ENCODE data around the gene CUL5.
"Not testable (repeated sequence)": the region's sequence is repeated elsewhere in the genome, so short reads cannot be mapped to it uniquely, and the experiment has no call there.

Gene CUL5

DNA sequence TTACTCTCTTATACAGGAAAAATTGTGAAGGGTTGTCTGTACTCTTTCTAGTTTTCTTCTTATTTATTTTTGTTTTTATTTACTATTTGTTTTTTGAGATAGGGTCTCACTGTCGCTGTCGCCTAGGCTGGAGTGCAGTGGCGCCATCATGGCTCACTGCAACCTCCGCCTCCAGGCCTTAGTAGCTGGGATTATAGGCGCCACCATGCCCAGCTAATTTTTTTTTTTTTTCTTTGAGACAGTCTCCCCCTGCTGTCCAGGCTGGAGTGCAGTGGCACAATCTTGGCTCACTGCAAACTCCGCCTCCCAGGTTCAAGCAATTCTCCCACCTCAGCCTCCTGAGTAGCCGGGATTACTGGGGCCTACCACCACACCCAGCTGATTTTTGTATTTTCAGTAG is 18.4 kb downstream of the CUL5 start:
- 0 out of 2 replicates have a peak, but pooled peaks have one; percentile 6 for TF ChIP-seq ZNF654 (tag by site-specific recombination; IDR thresholded peaks at IDR 0.05; ENCODE audit: low read depth)
- no peak for TF ChIP-seq ZNF701 (tag by site-specific recombination; IDR thresholded peaks at IDR 0.05)
- TF ChIP-seq, protein P1, sequence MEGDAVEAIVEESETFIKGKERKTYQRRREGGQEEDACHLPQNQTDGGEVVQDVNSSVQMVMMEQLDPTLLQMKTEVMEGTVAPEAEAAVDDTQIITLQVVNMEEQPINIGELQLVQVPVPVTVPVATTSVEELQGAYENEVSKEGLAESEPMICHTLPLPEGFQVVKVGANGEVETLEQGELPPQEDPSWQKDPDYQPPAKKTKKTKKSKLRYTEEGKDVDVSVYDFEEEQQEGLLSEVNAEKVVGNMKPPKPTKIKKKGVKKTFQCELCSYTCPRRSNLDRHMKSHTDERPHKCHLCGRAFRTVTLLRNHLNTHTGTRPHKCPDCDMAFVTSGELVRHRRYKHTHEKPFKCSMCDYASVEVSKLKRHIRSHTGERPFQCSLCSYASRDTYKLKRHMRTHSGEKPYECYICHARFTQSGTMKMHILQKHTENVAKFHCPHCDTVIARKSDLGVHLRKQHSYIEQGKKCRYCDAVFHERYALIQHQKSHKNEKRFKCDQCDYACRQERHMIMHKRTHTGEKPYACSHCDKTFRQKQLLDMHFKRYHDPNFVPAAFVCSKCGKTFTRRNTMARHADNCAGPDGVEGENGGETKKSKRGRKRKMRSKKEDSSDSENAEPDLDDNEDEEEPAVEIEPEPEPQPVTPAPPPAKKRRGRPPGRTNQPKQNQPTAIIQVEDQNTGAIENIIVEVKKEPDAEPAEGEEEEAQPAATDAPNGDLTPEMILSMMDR (tag by site-specific recombination; IDR thresholded peaks at IDR 0.05) = 0 out of 2 replicates have a peak, but pooled peaks have one; percentile 20
- POLR2A ChIA-PET = no interaction called here
- Histone ChIP-seq H3K4me3 (ENCODE audit: low read depth, low read length) (no peak overlapping the region), H3K36me3 (ENCODE audit: control insufficient read depth in 2 of 2, insufficient read depth in 1 of 2, low read length in 2 of 2) (peaks cover 0 to 9% of the 10 kb centered on the region in 2 experiments; a peak in 1 of 3 replicates), H3K4me1 (ENCODE audit: control insufficient read depth, insufficient read depth, low read length) (no peaks in the 10 kb centered on the region), H3K9me3 (ENCODE audit: control insufficient read depth, insufficient read depth, low read depth, low read length) (no peaks in the 10 kb centered on the region), H3K27ac (ENCODE audit: extremely low read depth, low read depth, low read length) (no peak overlapping the region)
- CTCF ChIA-PET = interaction anchor here (0.9 to 1.4 kb wide), 2 partner anchors 12 to 18 kb away, joined by 3 to 4 read pairs; partner anchors contain the start of gene CUL5

DNA sequence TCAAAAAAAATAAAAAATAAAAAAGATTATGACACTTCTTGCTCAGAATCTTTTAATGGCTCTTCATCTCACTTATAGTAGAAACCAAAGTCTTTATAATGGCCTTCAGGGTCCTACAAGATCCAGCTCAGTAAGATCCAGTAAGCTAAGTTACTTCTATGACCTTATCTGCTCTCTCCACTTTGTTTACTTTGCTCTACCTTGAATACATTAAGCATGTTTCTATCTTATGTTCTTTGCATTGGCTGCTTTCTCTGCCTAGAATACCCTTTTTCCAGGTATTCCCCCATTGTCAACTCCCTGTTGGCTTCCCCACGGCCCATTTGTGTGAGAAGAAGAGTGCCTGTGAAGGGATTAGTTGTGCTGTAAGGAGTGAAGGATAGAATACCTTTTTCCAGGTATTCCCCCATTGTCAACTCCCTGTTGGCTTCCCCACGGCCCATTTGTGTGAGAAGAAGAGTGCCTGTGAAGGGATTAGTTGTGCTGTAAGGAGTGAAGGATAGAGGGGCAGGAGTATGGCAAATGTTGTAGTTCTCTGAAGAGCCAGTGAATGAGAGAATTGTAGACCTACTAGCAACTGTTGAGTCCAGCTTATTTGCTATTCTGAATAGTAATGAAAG is 20.2 kb downstream of the CUL5 start:
- H3K9me3 ChIP-seq (ENCODE audit: control insufficient read depth, insufficient read depth, low read depth, low read length); H3K4me1 ChIP-seq (ENCODE audit: control insufficient read depth, insufficient read depth, low read length); H3K27ac ChIP-seq (ENCODE audit: extremely low read depth, low read depth, low read length); H3K4me3 ChIP-seq (ENCODE audit: low read depth, low read length); POLR2A ChIA-PET: not testable (repeated sequence)
- peaks cover 0 to 12% of the 10 kb centered on the region in 2 experiments; a peak in 1 of 3 replicates for H3K36me3 ChIP-seq (ENCODE audit: control insufficient read depth in 2 of 2, insufficient read depth in 1 of 2, low read length in 2 of 2)
- CTCF ChIA-PET = interaction anchor here (0.6 kb wide), 1 partner anchor 14 kb away, joined by 5 read pairs; no protein-coding TSS in a partner anchor

DNA sequence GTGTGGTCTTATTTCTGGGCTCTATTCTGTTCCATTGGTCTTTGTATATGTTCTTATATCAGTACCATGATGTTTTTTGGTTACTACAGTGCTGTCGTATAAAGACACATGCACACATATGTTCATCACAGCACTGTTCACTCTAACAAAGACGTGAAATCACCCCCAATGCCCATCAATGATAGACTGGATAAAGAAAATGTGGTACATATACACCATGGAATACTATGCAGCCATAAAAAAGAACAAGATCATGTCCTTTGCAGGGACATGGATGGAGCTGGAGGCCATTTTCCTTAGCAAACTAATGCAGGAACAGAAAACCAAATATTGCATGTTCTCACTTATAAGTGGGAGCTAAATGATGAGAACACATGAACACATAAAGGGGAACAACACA is 22.9 kb downstream of the CUL5 start:
- peak; percentile 94 for TF ChIP-seq ZNF146 (tag by site-specific recombination; IDR thresholded peaks at IDR 0.05)
- TF ChIP-seq, protein P2, sequence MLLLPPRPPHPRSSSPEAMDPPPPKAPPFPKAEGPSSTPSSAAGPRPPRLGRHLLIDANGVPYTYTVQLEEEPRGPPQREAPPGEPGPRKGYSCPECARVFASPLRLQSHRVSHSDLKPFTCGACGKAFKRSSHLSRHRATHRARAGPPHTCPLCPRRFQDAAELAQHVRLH (tag by site-specific recombination; IDR thresholded peaks at IDR 0.05) = peak; percentile 70; the same call in 1 of the 2 replicates

DNA sequence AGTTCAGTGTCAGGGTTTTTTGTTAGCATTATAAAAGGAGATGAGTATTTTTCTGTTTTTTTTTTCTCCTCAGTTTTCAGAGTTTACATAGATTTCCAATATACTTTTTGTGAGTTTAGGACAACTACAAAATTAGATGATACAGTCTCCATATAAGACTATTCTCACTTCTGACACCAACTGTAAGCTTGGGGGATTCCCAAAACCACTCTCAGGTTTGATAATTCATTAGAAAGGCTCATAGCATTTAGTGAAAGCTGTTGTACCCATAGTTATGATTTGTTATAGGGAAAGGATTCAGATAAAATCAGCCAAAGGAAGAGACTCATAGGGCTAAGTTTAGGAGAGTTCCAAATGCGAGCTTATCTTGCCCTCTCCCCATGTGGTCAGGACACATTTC is 24.1 kb downstream of the CUL5 start:
- H3K9me3 ChIP-seq (ENCODE audit: control insufficient read depth, insufficient read depth, low read depth, low read length) = no peaks in the 10 kb centered on the region
- no peak overlapping the region for H3K4me3 ChIP-seq (ENCODE audit: low read depth, low read length)
- peaks cover 0 to 46% of the 10 kb centered on the region in 2 experiments; a peak in 1 of 3 replicates for H3K36me3 ChIP-seq (ENCODE audit: control insufficient read depth in 2 of 2, insufficient read depth in 1 of 2, low read length in 2 of 2)
- H3K27ac ChIP-seq (ENCODE audit: extremely low read depth, low read depth, low read length) = no peak overlapping the region
- ChIA-PET POLR2A (no interaction called here), CTCF (interaction anchor here (0.8 kb wide), 1 partner anchor 24 kb away, joined by 5 read pairs; the partner anchor contains the start of gene CUL5)
- no peaks in the 10 kb centered on the region for H3K4me1 ChIP-seq (ENCODE audit: control insufficient read depth, insufficient read depth, low read length)
- no peak for TF ChIP-seq ZNF138 (tag by site-specific recombination; IDR thresholded peaks at IDR 0.05; ENCODE audit: borderline replicate concordance)
- TF ChIP-seq ZNF114 (tag by site-specific recombination; IDR thresholded peaks at IDR 0.05) = no peak
- TF ChIP-seq ZFP3 (tag by site-specific recombination; IDR thresholded peaks at IDR 0.05; ENCODE audit: low read depth) = no peak
- TF ChIP-seq IKZF3 (tag by site-specific recombination; IDR thresholded peaks at IDR 0.05) = no peak
- TF ChIP-seq, protein P3, sequence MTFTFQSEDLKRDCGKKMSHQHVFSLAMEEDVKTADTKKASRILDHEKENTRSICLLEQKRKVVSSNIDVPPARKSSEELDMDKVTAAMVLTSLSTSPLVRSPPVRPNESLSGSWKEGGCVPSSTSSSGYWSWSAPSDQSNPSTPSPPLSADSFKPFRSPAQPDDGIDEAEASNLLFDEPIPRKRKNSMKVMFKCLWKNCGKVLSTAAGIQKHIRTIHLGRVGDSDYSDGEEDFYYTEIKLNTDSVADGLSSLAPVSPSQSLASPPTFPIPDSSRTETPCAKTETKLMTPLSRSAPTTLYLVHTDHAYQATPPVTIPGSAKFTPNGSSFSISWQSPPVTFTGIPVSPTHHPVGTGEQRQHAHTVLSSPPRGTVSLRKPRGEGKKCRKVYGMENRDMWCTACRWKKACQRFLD (tag by site-specific recombination; IDR thresholded peaks at IDR 0.05) = no peak

More for the DNA sequence above, 22.9 kb downstream of the CUL5 start:
- H3K9me3 ChIP-seq (ENCODE audit: control insufficient read depth, insufficient read depth, low read depth, low read length); POLR2A ChIA-PET; CTCF ChIA-PET; H3K4me1 ChIP-seq (ENCODE audit: control insufficient read depth, insufficient read depth, low read length); H3K4me3 ChIP-seq (ENCODE audit: low read depth, low read length); H3K27ac ChIP-seq (ENCODE audit: extremely low read depth, low read depth, low read length): not testable (repeated sequence)
- peaks cover 0 to 34% of the 10 kb centered on the region in 2 experiments; a peak in 1 of 3 replicates for H3K36me3 ChIP-seq (ENCODE audit: control insufficient read depth in 2 of 2, insufficient read depth in 1 of 2, low read length in 2 of 2)

DNA sequence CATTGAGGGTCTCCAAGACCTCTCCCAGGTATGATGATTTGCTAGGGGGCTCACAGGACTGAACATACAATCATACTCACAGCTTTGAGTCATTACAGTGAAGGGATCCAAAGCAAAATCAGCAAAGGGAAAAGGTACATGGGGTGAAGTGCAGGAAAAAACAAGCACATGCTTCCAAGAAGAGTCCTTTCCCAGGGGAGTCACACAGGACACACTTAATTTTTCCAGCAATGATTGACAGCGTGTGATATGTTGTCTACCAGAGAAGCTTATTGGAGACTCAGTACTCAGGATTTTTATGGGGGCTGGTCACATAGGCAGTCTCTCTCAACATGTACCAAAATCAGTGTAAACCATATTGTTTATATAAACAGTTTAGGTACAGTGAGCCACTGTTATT is 25.3 kb downstream of the CUL5 start:
- H3K27ac ChIP-seq (ENCODE audit: extremely low read depth, low read depth, low read length) = no peak overlapping the region
- CTCF ChIA-PET = interaction anchor here (0.8 kb wide), 1 partner anchor 9 kb away, joined by 4 read pairs; no protein-coding TSS in a partner anchor
- no peak overlapping the region for H3K4me3 ChIP-seq (ENCODE audit: low read depth, low read length)
- TF ChIP-seq WT1 (tag by site-specific recombination; IDR thresholded peaks at IDR 0.05) (no peak), SALL2 (tag by site-specific recombination; IDR thresholded peaks at IDR 0.05; ENCODE audit: borderline replicate concordance) (no peak)
- H3K36me3 ChIP-seq (ENCODE audit: control insufficient read depth in 2 of 2, insufficient read depth in 1 of 2, low read length in 2 of 2) = peaks cover 0 to 47% of the 10 kb centered on the region in 2 experiments; a peak in 1 of 3 replicates
- H3K4me1 ChIP-seq (ENCODE audit: control insufficient read depth, insufficient read depth, low read length) = no peaks in the 10 kb centered on the region
- H3K9me3 ChIP-seq (ENCODE audit: control insufficient read depth, insufficient read depth, low read depth, low read length) = no peaks in the 10 kb centered on the region
- POLR2A ChIA-PET = no interaction called here

All from HEK293 (cell line).